Stimulated activated memory B cell treated with anti-CD40 and anti-IgM and Interleukin-4, amounts not matched to agents 10 μg/mL and 1 μg/mL and 100 μg/mL, for 72 hours (primary cell): ENCODE data around the gene CLCNKA.
"Not testable (repeated sequence)": the region's sequence is repeated elsewhere in the genome, so short reads cannot be mapped to it uniquely, and the experiment has no call there.

ENCODE experiments used
- ATAC-seq: fragments of 150-1000 bp; cut with Tn5 transposase; 2 replicates; pipeline ENCODE4 v1.10.0; 2021
- H3K27ac Mint-ChIP-seq: one replicate; pipeline ENCODE4 v1.8.0; 2022; ENCODE audit warnings: mild to moderate bottlenecking, mixed read lengths
- H3K27me3 Mint-ChIP-seq: one replicate; pipeline ENCODE4 v1.8.0; 2022; ENCODE audit warnings: mixed read lengths
- H3K36me3 Mint-ChIP-seq: one replicate; pipeline ENCODE4 v1.8.0; 2022; ENCODE audit warnings: mixed read lengths
- H3K4me1 Mint-ChIP-seq: one replicate; pipeline ENCODE4 v1.8.0; 2022; ENCODE audit warnings: mixed read lengths
- H3K4me3 Mint-ChIP-seq: one replicate; pipeline ENCODE4 v1.8.0; 2022; ENCODE audit warnings: mild to moderate bottlenecking, moderate library complexity, mixed read lengths
- H3K9me3 Mint-ChIP-seq: one replicate; pipeline ENCODE4 v1.8.0; 2022; ENCODE audit warnings: mixed read lengths

Gene CLCNKA

DNA sequence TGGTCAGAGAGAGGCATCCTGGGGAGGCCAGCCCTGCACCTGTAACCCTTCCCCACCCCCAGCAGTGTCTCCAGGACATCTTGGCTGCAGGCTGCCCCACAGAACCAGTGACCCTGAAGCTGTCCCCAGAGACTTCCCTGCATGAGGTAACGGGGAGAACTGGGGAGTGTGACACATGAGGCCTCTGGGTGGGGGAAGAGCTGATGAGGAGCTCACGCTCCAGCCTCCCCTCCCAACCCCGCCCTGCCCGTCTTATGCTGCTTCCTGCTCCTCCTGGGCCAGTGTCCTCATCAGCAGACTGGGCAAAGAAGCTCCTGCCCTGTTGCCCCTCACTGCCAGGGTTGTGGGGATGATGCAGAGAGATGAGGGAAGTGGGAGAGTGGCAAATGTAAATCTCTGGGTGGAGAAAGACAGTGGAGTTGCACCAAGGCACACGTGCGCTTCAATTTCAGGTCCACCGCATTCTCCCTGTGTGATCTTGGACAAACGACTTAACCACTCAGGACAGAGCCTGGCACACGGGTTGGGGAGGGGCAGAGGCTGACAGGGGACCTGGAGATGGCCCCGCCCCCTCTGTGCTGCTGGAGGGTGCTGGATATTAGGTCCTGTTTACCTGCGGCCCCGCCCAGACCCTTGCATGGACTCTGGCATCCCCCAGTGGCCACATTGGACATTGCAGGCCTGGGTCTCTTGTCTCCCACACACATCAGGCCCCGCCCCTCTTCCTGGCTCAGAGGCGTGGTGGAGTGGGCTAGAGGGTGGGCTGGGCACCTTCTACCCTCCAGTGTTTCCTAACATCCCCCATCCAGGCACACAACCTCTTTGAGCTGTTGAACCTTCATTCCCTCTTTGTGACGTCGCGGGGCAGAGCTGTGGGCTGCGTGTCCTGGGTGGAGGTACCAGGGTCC, 34.0 kb downstream of the CLCNKA start:
- Mint-ChIP-seq H3K27me3 (peaks cover 33% of the 10 kb centered on the region), H3K4me1 (peaks cover 9% of the 10 kb centered on the region), H3K36me3 (peaks cover 13% of the 10 kb centered on the region), H3K4me3 (no peak overlapping the region), H3K9me3 (no peaks in the 10 kb centered on the region), H3K27ac (no peak overlapping the region)
- peak; percentile 84 for ATAC-seq

DNA sequence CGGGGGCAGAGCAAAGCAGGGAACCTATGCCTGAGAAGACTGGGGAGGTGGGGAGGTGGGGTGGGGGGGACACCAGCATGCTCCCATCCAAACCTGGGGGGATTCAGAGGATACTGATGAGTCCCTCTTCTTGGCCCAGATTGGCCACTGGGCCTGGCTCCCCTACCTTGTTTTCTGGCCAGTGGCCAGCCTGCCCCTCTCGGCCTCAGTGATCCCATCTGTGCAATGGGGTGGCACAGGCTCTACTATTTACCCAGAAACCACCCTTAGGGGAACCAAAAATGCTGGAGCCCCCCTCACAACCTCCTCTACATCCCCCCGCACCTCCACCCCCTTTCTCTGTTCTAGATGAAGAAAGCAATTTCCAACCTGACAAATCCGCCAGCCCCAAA, 34.7 kb downstream of the CLCNKA start:
- H3K27ac Mint-ChIP-seq, H3K4me3 Mint-ChIP-seq, H3K9me3 Mint-ChIP-seq, H3K4me1 Mint-ChIP-seq, ATAC-seq: not testable (repeated sequence)
- Mint-ChIP-seq H3K27me3 (peaks cover 31% of the 10 kb centered on the region), H3K36me3 (peaks cover 13% of the 10 kb centered on the region)

DNA sequence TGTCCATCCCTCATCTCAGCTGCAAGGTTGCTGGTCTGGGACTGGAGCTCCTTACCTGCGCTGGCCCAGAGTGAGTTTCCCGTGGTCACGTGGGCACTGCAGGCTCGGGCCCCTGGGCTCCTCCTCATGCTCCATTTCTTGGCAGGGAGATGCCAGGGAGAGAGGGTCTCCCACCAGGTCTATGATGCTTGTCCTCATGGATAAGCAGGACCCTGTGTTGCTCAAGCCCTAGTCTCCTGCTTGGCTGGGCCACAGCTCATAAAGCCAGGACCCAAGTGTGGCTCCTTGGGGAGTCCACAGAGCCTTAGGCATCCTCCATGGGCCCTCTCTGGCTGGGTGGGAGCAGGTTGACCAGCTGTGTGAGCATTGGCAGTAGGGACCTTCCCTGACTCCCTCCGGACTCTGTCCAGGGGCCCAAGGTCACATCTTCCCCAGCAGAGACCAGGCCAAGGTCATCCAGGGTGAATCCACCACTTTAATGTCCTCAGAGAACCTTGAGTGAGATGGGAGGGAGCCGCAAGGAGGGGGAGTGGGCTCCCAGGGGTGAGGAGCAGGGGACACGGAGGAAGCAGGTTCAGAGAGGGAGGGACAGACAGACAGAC, 35.6 kb downstream of the CLCNKA start:
- ATAC-seq, H3K27ac Mint-ChIP-seq, H3K4me3 Mint-ChIP-seq, H3K4me1 Mint-ChIP-seq, H3K9me3 Mint-ChIP-seq: not testable (repeated sequence)
- Mint-ChIP-seq H3K27me3 (peaks cover 23% of the 10 kb centered on the region), H3K36me3 (peaks cover 13% of the 10 kb centered on the region)

DNA sequence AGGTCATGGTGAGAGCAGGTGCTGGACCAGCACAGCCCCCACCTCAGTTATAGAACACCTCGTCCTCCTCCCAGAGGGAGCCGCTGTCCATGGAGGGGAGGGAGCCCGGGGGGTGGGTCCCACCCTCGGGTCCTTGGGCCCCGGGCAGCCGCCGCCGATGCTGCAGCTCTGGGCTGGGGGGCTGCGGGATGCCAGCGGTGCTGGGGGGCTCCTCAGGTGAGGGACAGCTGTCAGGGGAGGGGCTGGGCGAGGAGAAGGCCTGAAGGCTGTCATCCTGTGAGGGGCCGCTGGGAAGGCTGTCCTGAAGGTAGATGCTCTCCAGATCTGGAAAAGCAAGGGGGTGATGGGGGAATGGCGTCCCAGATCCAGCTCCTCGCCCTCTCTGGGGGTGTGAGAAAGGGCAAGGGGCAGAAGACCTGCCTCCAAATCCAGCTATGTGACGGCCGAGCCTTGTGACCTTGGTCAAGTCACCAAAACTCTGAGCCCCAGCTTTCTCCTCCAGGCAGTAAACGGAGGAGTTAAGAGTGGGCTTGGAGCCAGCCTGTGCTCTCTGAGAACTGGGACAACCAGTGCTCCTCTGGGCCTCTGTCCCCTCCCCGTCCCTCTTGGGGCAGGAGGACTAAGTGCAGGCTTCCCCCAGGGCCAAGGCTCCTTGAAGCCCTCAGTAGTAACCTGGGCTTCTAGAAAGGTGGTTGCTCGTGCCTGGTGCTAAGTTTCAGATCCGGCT, 36.7 kb downstream of the CLCNKA start:
- peak; percentile 2 for ATAC-seq
- Mint-ChIP-seq H3K27me3 (peaks cover 26% of the 10 kb centered on the region), H3K36me3 (peaks cover 13% of the 10 kb centered on the region)
- H3K4me1 Mint-ChIP-seq, H3K27ac Mint-ChIP-seq, H3K9me3 Mint-ChIP-seq, H3K4me3 Mint-ChIP-seq: not testable (repeated sequence)

DNA sequence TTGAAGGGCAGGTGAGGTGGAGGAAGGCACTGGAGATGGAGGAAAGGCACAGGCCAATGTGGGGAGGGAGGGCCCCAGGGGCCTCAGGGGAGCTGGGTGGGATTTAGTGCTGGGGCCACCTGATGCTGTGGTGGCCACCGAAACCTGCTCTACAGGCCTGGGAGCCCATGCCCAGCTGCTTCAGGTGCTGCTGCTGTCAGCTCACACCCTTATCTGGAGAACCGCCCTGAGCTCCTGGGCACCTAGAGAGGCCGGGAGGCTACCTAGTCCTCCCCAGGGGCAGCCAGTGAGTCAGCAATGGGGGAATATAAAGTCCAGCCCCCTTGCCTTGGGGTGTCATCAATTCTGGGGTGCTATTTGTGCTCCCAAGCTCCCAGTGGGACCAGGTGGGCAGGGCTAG, 39.4 kb downstream of the CLCNKA start:
- Mint-ChIP-seq H3K9me3 (no peaks in the 10 kb centered on the region), H3K27ac (no peak overlapping the region), H3K36me3 (peaks cover 13% of the 10 kb centered on the region), H3K4me3 (no peak overlapping the region), H3K4me1 (peaks cover 12% of the 10 kb centered on the region), H3K27me3 (peaks cover 52% of the 10 kb centered on the region)
- ATAC-seq = no peak

DNA sequence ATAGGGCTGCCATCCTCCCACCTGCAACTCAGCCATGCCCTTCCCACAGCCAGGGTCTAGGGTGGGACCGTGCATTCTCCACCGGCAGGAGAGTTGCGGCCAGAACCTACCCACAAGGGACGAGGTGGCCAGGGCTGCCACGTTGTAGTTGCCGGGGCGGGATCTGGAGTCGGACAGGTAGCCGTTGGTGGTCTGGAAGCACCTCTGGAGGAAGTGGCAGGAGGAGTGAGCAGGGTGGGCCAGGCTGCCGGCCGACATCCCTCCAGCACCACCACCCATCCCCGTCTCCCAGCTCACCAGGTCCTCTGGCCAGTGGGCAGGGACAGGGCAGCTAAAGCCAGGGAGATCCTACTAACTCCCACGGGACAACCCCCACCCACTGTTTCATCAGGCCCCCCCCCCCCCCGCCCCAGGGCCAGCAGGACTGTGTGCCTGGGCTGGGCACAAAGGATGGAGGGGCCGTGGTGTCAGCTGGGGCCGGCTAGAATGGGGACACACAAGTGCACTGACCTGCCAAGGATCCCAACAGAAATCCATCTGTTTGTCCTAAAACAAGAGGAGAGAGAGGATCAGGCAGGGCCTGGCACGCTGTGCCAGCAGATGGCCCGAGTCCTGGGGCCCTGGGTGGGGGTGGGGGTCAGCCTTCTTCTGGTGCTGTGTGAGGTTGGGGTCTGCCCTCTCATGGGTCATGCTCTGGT, 40.3 kb downstream of the CLCNKA start:
- not testable (repeated sequence) for H3K9me3 Mint-ChIP-seq, ATAC-seq
- H3K36me3 Mint-ChIP-seq = peaks cover 13% of the 10 kb centered on the region

DNA sequence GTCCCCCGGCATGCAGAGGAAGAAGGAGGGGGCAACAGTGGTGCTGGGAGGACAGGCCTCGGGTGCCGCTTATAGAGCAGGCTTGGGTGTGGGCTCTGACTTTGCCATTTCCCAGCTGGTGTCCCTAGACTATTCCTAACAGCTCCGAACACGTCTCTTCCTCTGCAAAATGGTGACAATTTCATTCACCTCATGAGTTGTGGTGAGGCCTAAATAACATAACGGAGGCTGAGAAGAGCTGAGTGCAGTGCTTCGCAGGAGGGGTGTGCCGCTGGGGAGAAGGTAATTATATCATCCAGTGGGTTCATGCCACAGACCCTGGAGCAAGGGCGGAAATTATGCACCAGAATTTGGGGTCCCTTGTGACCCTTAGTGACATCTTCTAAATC, 40.8 kb downstream of the CLCNKA start:
- not testable (repeated sequence) for H3K27ac Mint-ChIP-seq, H3K9me3 Mint-ChIP-seq, H3K4me3 Mint-ChIP-seq

More for the DNA sequence above, 40.3 kb downstream of the CLCNKA start:
- not testable (repeated sequence) for H3K27ac Mint-ChIP-seq, H3K4me1 Mint-ChIP-seq, H3K4me3 Mint-ChIP-seq
- H3K27me3 Mint-ChIP-seq = peaks cover 52% of the 10 kb centered on the region

DNA sequence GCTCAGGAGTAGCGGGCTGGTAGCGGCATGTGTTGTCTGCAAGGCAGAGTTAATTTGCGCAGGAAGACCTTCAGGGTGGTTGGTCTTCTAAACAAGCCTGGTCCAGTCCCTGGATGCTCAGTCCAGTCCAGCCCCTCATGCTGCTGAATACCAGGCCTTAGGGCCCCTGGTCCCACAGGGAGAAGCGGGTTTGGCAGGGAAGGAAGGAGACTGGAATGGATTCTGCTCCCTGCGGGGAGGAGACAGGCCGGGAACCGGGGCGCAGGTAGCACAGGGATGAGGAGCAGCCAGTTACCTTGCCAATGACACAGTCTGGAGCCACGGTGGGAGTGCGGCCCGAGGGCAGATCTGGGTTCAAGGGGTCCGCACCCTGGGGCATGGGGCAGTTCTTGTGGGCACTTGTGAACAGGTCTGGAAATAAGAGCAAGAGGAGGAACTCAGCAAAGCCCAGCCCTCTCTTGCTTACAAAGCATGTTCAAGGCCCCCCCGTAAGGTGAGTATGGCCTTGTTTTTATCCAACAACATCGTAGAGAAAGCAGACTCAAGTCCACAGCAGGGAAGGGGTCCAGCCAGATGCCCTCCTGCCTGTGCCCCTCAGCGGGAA, 41.5 kb downstream of the CLCNKA start:
- H3K9me3 Mint-ChIP-seq = no peaks in the 10 kb centered on the region
- no peak overlapping the region for H3K27ac Mint-ChIP-seq
- H3K4me3 Mint-ChIP-seq = no peak overlapping the region
- ATAC-seq = no peak
- H3K36me3 Mint-ChIP-seq = peaks cover 7% of the 10 kb centered on the region
- peaks cover 53% of the 10 kb centered on the region for H3K27me3 Mint-ChIP-seq
- peaks cover 16% of the 10 kb centered on the region for H3K4me1 Mint-ChIP-seq

More for the DNA sequence above, 40.8 kb downstream of the CLCNKA start:
- not testable (repeated sequence) for ATAC-seq, H3K36me3 Mint-ChIP-seq
- H3K4me1 Mint-ChIP-seq = peaks cover 14% of the 10 kb centered on the region
- H3K27me3 Mint-ChIP-seq = peaks cover 52% of the 10 kb centered on the region

DNA sequence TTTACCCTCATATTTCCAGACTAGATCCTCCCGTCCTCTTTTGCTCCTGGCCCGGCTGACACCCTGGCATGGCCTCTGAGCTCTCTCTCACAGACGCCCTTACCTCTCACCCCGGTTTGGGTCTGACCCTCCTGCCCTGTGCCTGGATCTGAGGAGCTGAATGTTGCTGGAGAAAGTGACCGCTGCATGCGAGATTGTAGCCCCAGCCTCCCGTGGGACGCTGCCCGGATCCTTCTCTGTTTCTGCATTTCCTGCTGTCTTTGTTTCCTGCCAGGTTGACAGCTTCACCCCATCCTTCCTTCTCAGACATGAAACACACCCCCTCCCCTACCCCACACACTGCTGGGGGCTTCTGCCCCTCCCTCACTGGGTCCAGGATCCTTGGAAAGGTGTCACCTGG, 42.1 kb downstream of the CLCNKA start:
- Mint-ChIP-seq H3K27me3 (peaks cover 53% of the 10 kb centered on the region), H3K36me3 (peaks cover 7% of the 10 kb centered on the region), H3K27ac (no peak overlapping the region), H3K9me3 (no peaks in the 10 kb centered on the region), H3K4me3 (no peak overlapping the region), H3K4me1 (peaks cover 16% of the 10 kb centered on the region)
- ATAC-seq = no peak

DNA sequence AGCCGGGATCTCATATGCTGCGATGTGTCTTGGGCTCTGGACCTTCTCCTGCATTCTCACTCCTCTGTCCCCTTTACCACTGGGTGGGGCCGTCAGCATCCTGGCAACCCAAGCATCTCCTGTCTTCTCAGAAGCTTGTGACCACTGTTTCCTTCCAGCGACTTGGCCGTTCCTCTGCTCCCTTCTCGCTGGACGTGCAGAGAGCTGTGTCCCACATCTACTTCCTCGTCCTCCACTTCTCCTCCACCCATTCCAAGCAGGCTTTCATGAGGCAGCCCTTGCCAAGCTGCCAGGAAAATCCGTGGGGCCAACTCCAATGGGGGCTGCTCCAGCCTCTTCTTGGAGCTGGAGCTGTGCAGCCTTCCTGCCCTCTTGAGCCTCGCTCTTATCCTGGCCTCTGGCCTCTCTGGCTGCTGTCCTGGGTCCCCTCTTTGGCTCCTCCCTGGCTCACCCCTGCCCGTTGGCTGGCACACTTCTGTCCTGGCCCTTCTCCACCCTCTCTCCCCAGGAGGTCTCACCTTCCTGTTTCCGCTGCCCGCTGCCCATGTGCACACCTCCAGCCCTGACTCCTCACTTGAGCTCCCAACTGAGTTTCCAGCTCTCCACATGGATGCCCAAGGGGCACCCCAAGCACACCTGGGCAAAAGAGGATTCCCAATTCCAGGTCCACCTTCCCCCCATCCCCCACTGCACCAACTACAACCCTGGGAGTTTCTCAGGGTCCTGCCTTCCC, 42.9 kb downstream of the CLCNKA start:
- H3K27me3 Mint-ChIP-seq = peaks cover 53% of the 10 kb centered on the region
- H3K4me1 Mint-ChIP-seq = peaks cover 16% of the 10 kb centered on the region
- no peak overlapping the region for H3K27ac Mint-ChIP-seq
- no peaks in the 10 kb centered on the region for H3K9me3 Mint-ChIP-seq
- H3K36me3 Mint-ChIP-seq = peaks cover 7% of the 10 kb centered on the region
- no peak for ATAC-seq
- no peak overlapping the region for H3K4me3 Mint-ChIP-seq

DNA sequence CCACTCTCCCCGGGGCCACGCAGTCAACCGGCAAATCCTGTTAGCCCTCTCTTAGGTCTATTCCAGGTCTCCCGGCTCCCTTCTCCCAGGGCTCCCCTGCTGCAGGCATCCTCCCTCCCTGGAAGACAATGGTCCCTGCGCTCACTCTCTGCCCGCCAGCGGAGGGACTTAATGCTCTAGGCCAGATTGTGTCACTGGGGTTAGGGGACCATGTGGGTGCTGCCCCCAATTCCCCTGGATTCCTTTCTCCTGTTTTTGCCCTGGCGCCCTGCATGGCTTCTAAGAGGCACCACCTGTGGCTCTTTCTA, 43.4 kb downstream of the CLCNKA start:
- Mint-ChIP-seq H3K9me3 (no peaks in the 10 kb centered on the region), H3K36me3 (peaks cover 6% of the 10 kb centered on the region), H3K4me1 (peaks cover 21% of the 10 kb centered on the region), H3K27me3 (peaks cover 50% of the 10 kb centered on the region), H3K4me3 (no peak overlapping the region), H3K27ac (no peak overlapping the region)
- no peak for ATAC-seq

DNA sequence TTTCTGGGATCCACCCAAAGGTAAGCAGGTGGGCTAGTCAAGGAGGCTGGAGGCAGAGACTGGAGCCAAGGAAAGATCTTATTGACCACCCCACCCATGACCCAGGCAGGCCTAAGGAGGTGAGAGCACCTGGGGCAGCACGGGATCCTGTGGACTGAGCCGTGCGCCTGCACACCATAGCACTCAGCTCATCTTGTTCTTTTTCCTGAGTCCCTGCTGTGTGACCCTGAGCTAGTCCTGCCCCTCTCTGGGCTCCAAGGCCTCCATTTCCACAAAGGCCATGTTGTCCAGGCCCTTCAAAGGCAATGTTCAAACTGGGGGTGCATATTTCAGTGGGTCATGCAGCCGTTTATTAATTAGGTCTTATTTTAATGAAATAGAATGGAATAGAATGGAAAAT, 44.4 kb downstream of the CLCNKA start:
- Mint-ChIP-seq H3K27me3 (peaks cover 40% of the 10 kb centered on the region), H3K27ac (no peak overlapping the region), H3K36me3 (no peaks in the 10 kb centered on the region), H3K4me1 (peaks cover 31% of the 10 kb centered on the region), H3K4me3 (no peak overlapping the region), H3K9me3 (no peaks in the 10 kb centered on the region)
- no peak for ATAC-seq

DNA sequence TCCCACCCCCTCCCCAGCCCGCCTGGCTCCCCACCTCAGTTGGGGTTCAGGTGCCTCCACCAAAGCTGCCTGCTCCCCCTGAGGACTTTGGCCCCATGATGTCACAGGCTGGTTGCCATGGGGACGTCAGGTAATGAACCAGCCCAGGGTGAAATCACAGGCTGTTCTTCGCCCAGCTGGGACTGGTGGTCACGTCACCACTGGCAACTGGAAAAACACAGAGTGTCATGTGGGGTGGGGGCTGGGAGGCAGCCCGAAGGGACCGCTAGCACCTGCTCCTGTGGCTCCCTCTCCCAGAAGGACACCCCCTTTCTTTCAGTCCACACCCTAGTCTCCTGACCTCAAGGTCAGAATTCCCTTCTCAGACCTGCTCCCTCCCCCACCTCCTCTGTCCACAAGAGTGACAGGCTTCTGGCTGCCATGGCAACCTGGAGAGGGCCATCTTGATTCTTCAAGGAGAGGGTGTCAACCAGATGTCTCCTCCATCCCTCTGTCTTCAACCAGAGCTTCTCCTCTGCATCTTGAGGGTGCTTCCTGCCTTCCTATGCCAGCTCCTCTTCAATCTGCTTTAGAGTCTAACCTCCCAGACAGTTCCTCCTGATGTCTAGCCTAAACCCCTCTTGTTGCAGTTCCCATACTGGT, 45.4 kb downstream of the CLCNKA start:
- no peaks in the 10 kb centered on the region for H3K9me3 Mint-ChIP-seq
- peak overlapping the region; percentile 33 for H3K27ac Mint-ChIP-seq
- H3K36me3 Mint-ChIP-seq = no peaks in the 10 kb centered on the region
- no peak overlapping the region for H3K4me3 Mint-ChIP-seq
- ATAC-seq = no peak
- peaks cover 44% of the 10 kb centered on the region for H3K27me3 Mint-ChIP-seq
- peaks cover 32% of the 10 kb centered on the region for H3K4me1 Mint-ChIP-seq

DNA sequence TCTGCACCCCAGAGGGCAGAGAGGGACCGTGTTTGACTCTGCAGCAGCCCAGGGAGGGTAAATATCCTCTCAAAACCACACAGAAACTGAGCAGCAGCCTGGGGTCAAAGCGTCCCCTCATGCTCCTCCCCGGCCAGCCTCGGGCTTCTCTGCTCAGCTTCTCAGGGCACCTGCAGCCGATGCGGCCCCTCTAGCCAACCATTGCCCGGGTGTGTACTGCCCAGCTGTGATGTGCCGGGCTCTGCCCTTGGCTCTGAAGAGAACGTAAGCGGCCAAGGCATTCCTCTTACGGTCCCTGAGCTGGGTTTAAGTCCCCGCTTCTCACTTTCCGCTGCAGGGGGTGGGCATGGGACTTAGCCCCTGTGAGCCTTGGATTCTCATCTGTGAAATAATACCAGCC, 46.1 kb downstream of the CLCNKA start:
- Mint-ChIP-seq H3K4me1 (peaks cover 32% of the 10 kb centered on the region), H3K36me3 (no peaks in the 10 kb centered on the region), H3K9me3 (no peaks in the 10 kb centered on the region), H3K27ac (peak overlapping the region; percentile 33), H3K27me3 (peaks cover 49% of the 10 kb centered on the region), H3K4me3 (no peak overlapping the region)
- ATAC-seq = no peak
